Measurements from ENCODE around the gene RPS26. TPM values are rescaled to one million over a fixed set of nuclear protein-coding genes. Genes with fewer than 3 reads are reported as not detected.

Gene RPS26
- total RNA-seq, 2 experiments from 2014 or later, result 25.2 to 27.2 TPM

- Mint-ChIP-seq H3K27ac (peak overlapping the region; percentile 43), H3K36me3 (ENCODE audit: low read depth) (no peaks in the 10 kb centered on the region), H3K4me1 (ENCODE audit: low read depth) (peaks cover 21% of the 10 kb centered on the region), H3K4me3 (peak overlapping the region; percentile 79), H3K9me3 (ENCODE audit: insufficient read depth) (no peaks in the 10 kb centered on the region), H3K27me3 (ENCODE audit: low read depth) (peaks cover 23% of the 10 kb centered on the region)
- CTCF ChIA-PET, result interaction anchor here (0.7 to 5.8 kb wide), 17 partner anchors 9 to 325 kb away, joined by 3 to 45 read pairs (median 4); partner anchors contain the start of genes ESYT1, ORMDL2, PA2G4 and RAB5B
- peak; percentile 66 for ATAC-seq
- POLR2A ChIA-PET, result interaction anchor here (0.8 to 5.2 kb wide), 3 partner anchors 9 to 24 kb away, joined by 3 to 26 read pairs (median 4); partner anchors contain the start of gene PA2G4
- DNase-seq, result peak; percentile 64
These were observed 37.4 kb downstream of the RPS26 start for GRCh38 chr12:56078931-56079722.

GRCh38 chr12:56079723-56080555 is 38.2 kb downstream of the RPS26 start, which contains the start of gene ERBB3:
Gene ERBB3 (plus strand): TSS chr12:56080165. CDS start chr12:56080301, 136 bp downstream.
- ChIA-PET POLR2A (interaction anchor here (0.8 to 5.2 kb wide), 4 partner anchors 8 to 32 kb away, joined by 3 to 26 read pairs (median 4); partner anchors contain the start of gene PA2G4), CTCF (interaction anchor here (0.7 to 5.8 kb wide), 17 partner anchors 10 to 326 kb away, joined by 3 to 45 read pairs (median 4); partner anchors contain the start of genes ESYT1, ORMDL2, PA2G4 and RAB5B)
- H3K4me1 Mint-ChIP-seq (ENCODE audit: low read depth), result peaks cover 22% of the 10 kb centered on the region

DNA sequence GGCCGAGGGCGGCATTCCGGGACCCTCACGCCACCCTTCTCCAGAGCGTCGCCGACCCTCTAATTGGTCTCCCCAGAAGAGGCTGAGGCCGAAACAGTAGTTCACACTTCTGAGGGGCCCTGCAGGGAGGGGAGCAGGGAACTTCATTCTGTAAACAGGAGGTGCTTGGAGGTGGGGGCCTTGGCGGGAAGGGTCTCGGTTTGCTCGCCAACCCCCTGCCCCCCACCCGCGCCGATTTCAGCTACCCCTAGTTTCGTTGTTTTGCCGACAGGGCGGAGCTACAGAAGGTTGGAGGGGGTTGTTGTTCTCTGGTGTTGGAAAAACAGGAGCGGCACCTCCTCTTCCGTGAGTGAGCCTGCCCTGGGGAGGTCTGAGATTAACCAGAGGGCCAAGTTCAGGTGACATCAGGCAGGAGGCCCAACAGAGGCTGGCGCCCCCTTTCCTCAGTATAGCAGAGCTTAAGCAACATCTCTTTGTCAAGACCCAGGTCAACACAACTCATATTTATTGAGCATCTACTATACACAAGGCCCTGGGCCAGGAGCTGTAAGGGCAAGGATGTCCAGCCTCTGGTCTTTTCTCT is 38.9 kb downstream of the RPS26 start:
- peak overlapping the region; percentile 16 for H3K27ac Mint-ChIP-seq
- H3K9me3 Mint-ChIP-seq (ENCODE audit: insufficient read depth), result no peaks in the 10 kb centered on the region
- peak; percentile 1 for ATAC-seq
- H3K36me3 Mint-ChIP-seq (ENCODE audit: low read depth), result no peaks in the 10 kb centered on the region
- peaks cover 26% of the 10 kb centered on the region for H3K4me1 Mint-ChIP-seq (ENCODE audit: low read depth)
- H3K27me3 Mint-ChIP-seq (ENCODE audit: low read depth), result peaks cover 22% of the 10 kb centered on the region
- ChIA-PET POLR2A (interaction anchor here (1.1 to 5.2 kb wide), 3 partner anchors 23 to 36 kb away, joined by 3 to 26 read pairs (median 3); partner anchors contain the start of gene PA2G4), CTCF (interaction anchor here (1.1 to 5.8 kb wide), 9 partner anchors 15 to 109 kb away, joined by 3 to 45 read pairs (median 5); partner anchors contain the start of genes PA2G4, RAB5B and ZC3H10)
- H3K4me3 Mint-ChIP-seq, result peak overlapping the region; percentile 79
- DNase-seq, result no peak

More at GRCh38 chr12:56079723-56080555, 38.2 kb downstream of the RPS26 start, which contains the start of gene ERBB3:
- peaks cover 22% of the 10 kb centered on the region for H3K27me3 Mint-ChIP-seq (ENCODE audit: low read depth)
- DNase-seq (peak; percentile 73), ATAC-seq (peak; percentile 85)
- H3K36me3 Mint-ChIP-seq (ENCODE audit: low read depth), result no peaks in the 10 kb centered on the region
- H3K27ac Mint-ChIP-seq, result peak within 1 kb of the TSS; percentile 46
- no peaks in the 10 kb centered on the region for H3K9me3 Mint-ChIP-seq (ENCODE audit: insufficient read depth)
- peak within 1 kb of the TSS; percentile 79 for H3K4me3 Mint-ChIP-seq

GRCh38 chr12:56081393-56082347 is 40.0 kb downstream of the RPS26 start:
- DNase-seq (no peak), ATAC-seq (no peak)
- H3K27ac Mint-ChIP-seq, result no peak overlapping the region
- H3K4me3 Mint-ChIP-seq, result peak overlapping the region; percentile 79
- H3K36me3 Mint-ChIP-seq (ENCODE audit: low read depth), result no peaks in the 10 kb centered on the region
- no peaks in the 10 kb centered on the region for H3K9me3 Mint-ChIP-seq (ENCODE audit: insufficient read depth)
- ChIA-PET POLR2A (interaction anchor here (1.1 to 5.2 kb wide), 2 partner anchors 22 to 35 kb away, joined by 3 to 26 read pairs; partner anchors contain the start of gene PA2G4), CTCF (interaction anchor here (0.8 to 5.8 kb wide), 5 partner anchors 14 to 37 kb away, joined by 3 to 45 read pairs (median 3); partner anchors contain the start of genes PA2G4 and ZC3H10)
- peaks cover 22% of the 10 kb centered on the region for H3K27me3 Mint-ChIP-seq (ENCODE audit: low read depth)
- peaks cover 29% of the 10 kb centered on the region for H3K4me1 Mint-ChIP-seq (ENCODE audit: low read depth)

- H3K36me3 Mint-ChIP-seq (ENCODE audit: low read depth), result no peaks in the 10 kb centered on the region
- CTCF ChIA-PET, result interaction anchor here (0.7 to 5.8 kb wide), 3 partner anchors 21 to 35 kb away, joined by 3 to 45 read pairs (median 3); partner anchors contain the start of gene PA2G4
- DNase-seq, result no peak
- H3K27ac Mint-ChIP-seq, result no peak overlapping the region
- no peaks in the 10 kb centered on the region for H3K9me3 Mint-ChIP-seq (ENCODE audit: insufficient read depth)
- H3K4me3 Mint-ChIP-seq, result no peak overlapping the region
- POLR2A ChIA-PET, result interaction anchor here (5.2 kb wide), 1 partner anchor 21 kb away, joined by 26 read pairs; the partner anchor contains the start of gene PA2G4
- H3K4me1 Mint-ChIP-seq (ENCODE audit: low read depth), result peaks cover 29% of the 10 kb centered on the region
- peaks cover 22% of the 10 kb centered on the region for H3K27me3 Mint-ChIP-seq (ENCODE audit: low read depth)
- no peak for ATAC-seq
These were observed 40.7 kb downstream of the RPS26 start for GRCh38 chr12:56082382-56082781.

DNA sequence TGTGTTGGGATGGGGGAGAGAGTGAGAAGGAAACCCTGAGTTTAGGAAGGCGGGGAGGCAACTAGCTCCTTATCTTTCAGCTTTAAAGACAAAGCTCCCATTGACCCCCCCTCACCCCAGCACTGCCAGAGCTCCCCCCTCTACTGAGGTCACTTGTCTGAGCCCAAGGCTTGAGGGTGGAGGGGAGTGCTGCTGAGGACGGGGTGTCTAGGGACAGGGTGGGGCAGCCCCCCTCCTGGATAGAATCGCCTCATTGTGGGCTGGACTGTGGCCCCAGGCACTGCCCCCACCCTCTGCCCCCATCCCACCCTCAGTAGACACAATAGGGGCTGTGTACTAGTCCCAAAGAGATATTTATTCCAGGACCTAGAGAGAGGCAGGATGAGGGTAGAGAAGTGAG is 41.2 kb downstream of the RPS26 start:
- H3K9me3 Mint-ChIP-seq (ENCODE audit: insufficient read depth), result no peaks in the 10 kb centered on the region
- H3K36me3 Mint-ChIP-seq (ENCODE audit: low read depth), result no peaks in the 10 kb centered on the region
- ChIA-PET CTCF (interaction anchor here (0.7 to 4.0 kb wide), 5 partner anchors 13 to 36 kb away, joined by 3 to 22 read pairs (median 3); partner anchors contain the start of genes PA2G4 and ZC3H10), POLR2A (interaction anchor here (5.2 kb wide), 1 partner anchor 21 kb away, joined by 26 read pairs; the partner anchor contains the start of gene PA2G4)
- peaks cover 30% of the 10 kb centered on the region for H3K4me1 Mint-ChIP-seq (ENCODE audit: low read depth)
- H3K4me3 Mint-ChIP-seq, result no peak overlapping the region
- DNase-seq, result no peak
- H3K27me3 Mint-ChIP-seq (ENCODE audit: low read depth), result peaks cover 22% of the 10 kb centered on the region
- ATAC-seq, result no peak
- H3K27ac Mint-ChIP-seq, result no peak overlapping the region

- peaks cover 19% of the 10 kb centered on the region for H3K27me3 Mint-ChIP-seq (ENCODE audit: low read depth)
- H3K4me3 Mint-ChIP-seq, result no peak overlapping the region
- ATAC-seq (peak; percentile 79), DNase-seq (peak; percentile 59)
- no peak overlapping the region for H3K27ac Mint-ChIP-seq
- H3K36me3 Mint-ChIP-seq (ENCODE audit: low read depth), result no peaks in the 10 kb centered on the region
- ChIA-PET CTCF (interaction anchor here (0.7 to 4.0 kb wide), 20 partner anchors 11 to 356 kb away, joined by 3 to 22 read pairs (median 4); partner anchors contain the start of genes PA2G4, RAB5B, SMARCC2 and ZC3H10), POLR2A (interaction anchor here (1.1 to 2.4 kb wide), 3 partner anchors 12 to 32 kb away, joined by 3 to 14 read pairs (median 8); partner anchors contain the start of genes PA2G4 and RPL41)
- H3K9me3 Mint-ChIP-seq (ENCODE audit: insufficient read depth), result no peaks in the 10 kb centered on the region
- H3K4me1 Mint-ChIP-seq (ENCODE audit: low read depth), result peaks cover 30% of the 10 kb centered on the region
These were observed 43.3 kb downstream of the RPS26 start for GRCh38 chr12:56084958-56085543.

- H3K36me3 Mint-ChIP-seq (ENCODE audit: low read depth), result no peaks in the 10 kb centered on the region
- ChIA-PET POLR2A (interaction anchor here (0.7 to 2.4 kb wide), 4 partner anchors 10 to 748 kb away, joined by 3 to 14 read pairs (median 6); partner anchors contain the start of genes PA2G4 and RPL41), CTCF (interaction anchor here (0.8 to 4.0 kb wide), 9 partner anchors 10 to 357 kb away, joined by 3 to 22 read pairs (median 6); partner anchors contain the start of genes PA2G4 and ZC3H10)
- peaks cover 21% of the 10 kb centered on the region for H3K4me1 Mint-ChIP-seq (ENCODE audit: low read depth)
- H3K4me3 Mint-ChIP-seq, result no peak overlapping the region
- H3K27ac Mint-ChIP-seq, result no peak overlapping the region
- peaks cover 14% of the 10 kb centered on the region for H3K27me3 Mint-ChIP-seq (ENCODE audit: low read depth)
- ATAC-seq (no peak), DNase-seq (no peak)
- no peaks in the 10 kb centered on the region for H3K9me3 Mint-ChIP-seq (ENCODE audit: insufficient read depth)
These were observed 44.4 kb downstream of the RPS26 start for GRCh38 chr12:56086096-56086495.

DNA sequence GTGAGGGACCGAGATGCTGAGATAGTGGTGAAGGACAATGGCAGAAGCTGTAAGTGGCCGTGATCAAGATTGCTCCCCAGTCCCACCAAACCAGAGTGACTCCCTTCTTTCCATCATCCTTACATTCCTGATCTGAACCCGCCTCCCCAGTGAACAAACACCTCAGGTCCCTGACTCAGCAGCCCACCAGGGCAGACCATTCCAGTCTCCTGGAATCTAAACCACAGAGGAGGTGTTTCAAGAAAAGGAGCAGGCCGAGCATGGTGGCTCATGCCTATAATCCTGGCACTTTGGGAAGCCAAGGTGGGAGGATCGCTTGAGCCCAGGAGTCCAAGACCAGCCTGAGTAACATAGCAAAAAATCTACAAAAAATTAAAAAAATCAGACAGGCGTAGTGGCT is 44.9 kb downstream of the RPS26 start:
- CTCF ChIA-PET, result interaction anchor here (1.2 to 4.0 kb wide), 2 partner anchors 18 to 40 kb away, joined by 3 to 22 read pairs; partner anchors contain the start of gene PA2G4

More for the DNA sequence above, 44.9 kb downstream of the RPS26 start:
- H3K27ac Mint-ChIP-seq, result no peak overlapping the region
- H3K4me3 Mint-ChIP-seq, result no peak overlapping the region
- POLR2A ChIA-PET, result interaction anchor here (0.7 to 2.4 kb wide), 2 partner anchors 17 to 748 kb away, joined by 3 to 14 read pairs; partner anchors contain the start of gene PA2G4
- H3K4me1 Mint-ChIP-seq (ENCODE audit: low read depth), result peaks cover 19% of the 10 kb centered on the region
- ATAC-seq (no peak), DNase-seq (no peak)
- no peaks in the 10 kb centered on the region for H3K9me3 Mint-ChIP-seq (ENCODE audit: insufficient read depth)
- no peaks in the 10 kb centered on the region for H3K36me3 Mint-ChIP-seq (ENCODE audit: low read depth)
- peaks cover 14% of the 10 kb centered on the region for H3K27me3 Mint-ChIP-seq (ENCODE audit: low read depth)
